DMS153 (cell line): ENCODE results near the gene SSBP2.
"Not testable (repeated sequence)": the region's sequence is repeated elsewhere in the genome, so short reads cannot be mapped to it uniquely, and the experiment has no call there.

Experiments
- DNase-seq: peaks from one replicate; lab custom pipeline; 2025; lab: John Stamatoyannopoulos, UW

Gene SSBP2

DNA sequence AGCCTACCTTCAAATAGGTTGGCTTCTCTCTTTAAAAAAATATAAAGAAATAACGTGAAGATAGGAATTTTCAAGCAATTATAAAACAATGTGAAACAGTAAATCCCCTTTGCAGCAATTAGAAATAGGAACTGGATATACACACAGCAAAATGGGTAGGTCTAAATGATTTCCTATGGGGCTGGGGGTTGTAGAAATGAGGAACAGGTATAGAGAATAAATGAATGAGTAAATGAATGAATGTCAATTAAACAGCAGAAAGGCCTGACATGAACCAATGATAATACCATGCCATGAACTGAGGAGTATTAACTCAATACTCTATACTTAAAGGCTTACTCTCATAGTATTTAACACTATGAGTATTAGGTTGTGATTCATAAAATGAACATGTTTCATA lies 21.6 kb downstream of the SSBP2 start:
- DNase-seq = no peak

DNA sequence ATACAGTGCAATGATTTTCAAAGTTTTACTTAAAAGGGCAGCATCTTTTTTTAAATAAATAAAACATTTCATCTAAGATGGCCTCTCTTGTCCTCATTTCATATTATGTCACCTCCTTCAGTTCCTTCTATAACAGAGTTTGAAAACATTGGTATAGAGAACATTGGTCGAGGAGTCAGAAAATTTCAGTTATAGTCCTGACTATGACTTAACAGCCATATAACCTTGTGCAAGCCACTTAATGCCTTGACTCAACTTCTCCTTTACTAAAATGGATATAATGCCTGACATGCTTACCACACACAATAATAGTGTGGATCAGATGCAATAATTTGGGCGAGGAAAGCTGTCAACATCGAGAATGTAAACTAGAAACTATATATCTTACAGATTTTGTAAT lies 22.6 kb downstream of the SSBP2 start:
- DNase-seq = no peak

GRCh38 chr5:81726297-81726696 lies 24.6 kb downstream of the SSBP2 start:
- DNase-seq = no peak

DNA sequence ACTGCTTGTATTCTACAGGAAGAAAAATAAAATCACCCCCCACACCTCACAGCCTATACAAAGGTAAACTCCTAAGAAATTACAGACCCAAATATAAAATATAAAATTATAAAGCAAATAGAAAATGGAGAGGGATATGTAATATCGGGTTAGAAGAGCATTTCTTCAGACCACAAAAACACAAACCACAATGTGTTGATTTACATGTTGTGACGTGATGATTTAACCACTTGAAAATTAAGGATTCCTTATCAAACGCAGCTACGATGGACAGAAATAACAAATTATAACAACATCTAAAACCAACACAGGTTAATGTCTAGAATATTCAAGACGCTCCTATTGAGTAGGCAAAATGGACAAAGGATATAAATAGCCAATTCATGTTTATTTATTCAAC lies 26.3 kb downstream of the SSBP2 start:
- no peak for DNase-seq

GRCh38 chr5:81724108-81724507 lies 26.8 kb downstream of the SSBP2 start:
- no peak for DNase-seq

- no peak for DNase-seq
These were observed 29.8 kb downstream of the SSBP2 start for GRCh38 chr5:81721049-81721448.

GRCh38 chr5:81719743-81720345 lies 31.1 kb downstream of the SSBP2 start:
- DNase-seq = no peak

- no peak for DNase-seq
These were observed 32.6 kb downstream of the SSBP2 start for GRCh38 chr5:81718300-81718699.

DNA sequence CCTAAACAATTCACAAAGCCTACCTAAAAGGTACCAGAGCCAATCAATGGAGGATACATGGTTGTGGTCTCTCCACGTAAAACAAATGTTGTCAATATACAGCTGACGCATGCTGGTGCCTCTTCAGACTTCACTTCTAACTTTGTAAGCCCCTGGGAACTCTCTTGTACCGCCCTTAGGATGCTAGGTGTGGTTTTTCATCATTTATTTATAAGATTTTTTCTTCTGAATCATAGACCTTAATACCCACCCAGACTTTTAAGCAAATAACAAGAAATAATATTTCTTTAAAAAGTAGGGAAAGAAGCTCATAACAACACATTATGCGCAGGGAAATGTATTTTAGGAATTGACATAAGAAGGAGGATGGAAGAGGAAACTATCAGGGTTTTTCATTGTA lies 33.0 kb downstream of the SSBP2 start:
- no peak for DNase-seq

- no peak for DNase-seq
These were observed 33.7 kb downstream of the SSBP2 start for GRCh38 chr5:81717226-81717625.

DNA sequence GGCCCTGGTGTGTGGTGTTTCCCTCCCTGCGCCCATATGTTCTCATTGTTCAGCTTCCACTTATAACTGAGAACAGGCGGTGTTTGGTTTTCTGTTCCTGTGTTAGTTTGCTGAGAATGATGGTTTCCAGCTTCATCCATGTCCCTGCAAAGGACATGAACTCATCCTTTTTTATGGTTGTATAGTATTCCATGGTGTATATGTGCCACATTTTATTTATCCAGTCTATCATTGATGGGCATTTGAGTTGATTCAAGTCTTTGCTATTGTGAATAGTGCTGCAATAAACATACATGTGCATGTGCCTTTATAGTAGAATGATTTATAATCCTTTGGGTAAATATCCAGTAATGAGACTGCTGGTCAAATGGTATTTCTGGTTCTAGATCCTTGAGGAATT lies 36.8 kb downstream of the SSBP2 start:
- not testable (repeated sequence) for DNase-seq

- no peak for DNase-seq
These were observed 42.0 kb downstream of the SSBP2 start for GRCh38 chr5:81708889-81709288.

GRCh38 chr5:81703840-81704239 lies 47.1 kb downstream of the SSBP2 start:
- DNase-seq = no peak

- no peak for DNase-seq
These were observed 50.7 kb downstream of the SSBP2 start for GRCh38 chr5:81700166-81700565.

DNA sequence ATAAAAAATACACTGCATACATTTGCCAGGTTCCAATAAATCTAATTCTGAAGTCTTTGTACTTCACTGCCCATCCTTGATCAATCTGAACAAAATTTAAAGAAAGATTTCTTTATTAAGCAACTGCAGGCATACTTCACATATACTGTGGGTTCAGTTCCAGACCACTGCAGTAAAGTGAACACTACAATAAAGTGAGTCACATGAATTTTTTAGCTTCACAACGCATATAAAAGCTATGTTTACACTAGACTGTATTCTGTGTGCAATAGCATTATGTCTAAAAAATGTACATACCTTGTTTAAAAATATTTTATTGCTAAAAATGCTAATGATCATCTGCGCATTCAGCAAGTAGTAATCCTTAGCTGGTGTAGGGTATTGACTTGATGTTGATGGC lies 52.1 kb downstream of the SSBP2 start:
- DNase-seq = no peak

DNA sequence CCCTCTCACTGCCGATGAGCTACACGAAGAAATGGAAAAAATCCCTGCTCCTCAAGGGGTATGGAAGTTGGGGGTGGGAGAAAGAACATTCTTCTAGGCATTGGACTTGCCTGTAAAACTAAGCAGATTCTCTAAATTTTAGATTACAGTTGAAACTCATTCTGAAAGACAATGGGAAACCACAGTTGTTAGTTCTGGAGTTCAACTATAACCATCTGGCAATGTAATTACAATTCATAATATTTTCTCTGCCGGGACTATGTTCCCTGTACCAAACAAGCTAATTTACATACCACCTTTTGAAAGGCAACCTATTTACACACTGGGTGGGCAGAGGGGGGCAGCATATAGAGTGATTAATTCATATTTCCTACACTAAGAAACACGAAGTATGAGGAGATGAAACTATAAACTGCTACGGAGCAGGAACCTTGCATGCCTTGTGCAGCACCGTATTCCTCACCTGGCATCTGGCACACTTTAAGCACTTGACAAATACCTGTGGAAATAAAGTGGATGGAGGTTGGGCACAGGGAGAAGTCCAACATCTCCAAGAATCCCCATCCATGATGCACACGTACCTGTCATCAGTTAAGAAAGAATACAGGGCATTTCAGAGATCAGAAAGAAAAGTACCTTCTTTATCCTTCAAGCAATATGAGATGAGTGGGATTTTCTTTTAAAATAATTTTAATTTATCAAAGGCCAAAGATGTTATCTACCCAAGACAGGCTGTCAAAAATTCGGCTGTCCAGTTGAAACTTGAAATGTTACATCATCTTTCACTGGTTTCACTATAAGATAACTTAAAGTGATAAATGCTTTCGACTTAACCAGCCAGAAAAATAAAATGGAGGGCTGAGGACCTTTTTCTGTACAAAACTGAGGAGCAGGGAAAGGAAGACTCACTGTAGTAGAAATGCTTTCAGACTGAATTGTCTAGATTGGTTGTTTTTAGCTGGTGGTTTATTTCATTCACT lies 54.2 kb downstream of the SSBP2 start:
- no peak for DNase-seq

GRCh38 chr5:81694726-81695125 lies 56.2 kb downstream of the SSBP2 start:
- no peak for DNase-seq

- no peak for DNase-seq
These were observed 62.7 kb downstream of the SSBP2 start for GRCh38 chr5:81688215-81688614.

- no peak for DNase-seq
These were observed 63.6 kb downstream of the SSBP2 start for GRCh38 chr5:81687292-81687691.

- DNase-seq = no peak
These were observed 65.4 kb downstream of the SSBP2 start for GRCh38 chr5:81685471-81685870.

- DNase-seq = no peak
These were observed 71.0 kb downstream of the SSBP2 start for GRCh38 chr5:81679885-81680284.

DNA sequence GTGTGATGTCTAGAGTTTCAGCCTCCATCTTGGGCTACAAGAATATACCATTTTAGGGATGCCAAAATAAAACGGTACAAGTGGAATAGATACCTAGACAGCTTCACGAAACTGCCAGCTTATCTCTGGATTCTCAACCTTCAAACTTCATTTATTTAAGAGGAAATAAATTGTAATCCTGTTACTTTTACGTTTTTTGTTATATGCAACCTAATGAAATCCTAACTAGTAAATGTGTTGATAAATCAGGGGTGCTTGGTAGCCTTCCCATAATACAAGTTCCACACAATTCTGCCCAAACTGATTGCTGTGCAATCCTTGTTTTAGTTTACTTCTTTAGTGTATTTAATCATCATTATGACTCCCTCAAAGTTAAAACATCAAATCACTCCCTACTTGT lies 75.5 kb downstream of the SSBP2 start:
- no peak for DNase-seq

DNA sequence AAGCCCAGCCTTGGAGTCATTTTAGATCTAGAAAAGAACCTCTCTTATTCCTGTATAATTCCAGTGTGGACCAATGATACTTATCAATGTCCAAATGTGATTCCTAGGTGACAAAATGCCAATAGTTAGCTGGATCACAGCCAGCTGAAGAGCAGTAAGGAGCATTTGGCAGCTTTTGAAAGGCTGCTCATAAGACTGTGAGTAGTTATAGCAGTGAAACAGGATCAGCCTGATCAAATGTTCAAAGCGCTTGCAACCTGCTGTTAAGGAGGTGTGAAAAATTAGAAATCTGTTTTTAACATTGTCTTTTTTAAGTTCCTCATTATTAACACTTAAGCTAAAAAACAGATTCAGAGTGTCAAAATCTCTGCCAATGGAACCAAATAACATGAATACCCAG lies 85.1 kb downstream of the SSBP2 start:
- no peak for DNase-seq

GRCh38 chr5:81660624-81661023 lies 90.3 kb downstream of the SSBP2 start:
- not testable (repeated sequence) for DNase-seq
